ENCODE data around the gene PHACTR4.
"Not testable (repeated sequence)": the region's sequence is repeated elsewhere in the genome, so short reads cannot be mapped to it uniquely, and the experiment has no call there.

Gene PHACTR4

GRCh38 chr1:28501925-28502324 is 132.4 kb downstream of the PHACTR4 start:
- no peak for DNase-seq (ENCODE audit: low spot score)

- DNase-seq (ENCODE audit: low spot score): no peak
These were observed 133.6 kb downstream of the PHACTR4 start for GRCh38 chr1:28503117-28503516.

DNA sequence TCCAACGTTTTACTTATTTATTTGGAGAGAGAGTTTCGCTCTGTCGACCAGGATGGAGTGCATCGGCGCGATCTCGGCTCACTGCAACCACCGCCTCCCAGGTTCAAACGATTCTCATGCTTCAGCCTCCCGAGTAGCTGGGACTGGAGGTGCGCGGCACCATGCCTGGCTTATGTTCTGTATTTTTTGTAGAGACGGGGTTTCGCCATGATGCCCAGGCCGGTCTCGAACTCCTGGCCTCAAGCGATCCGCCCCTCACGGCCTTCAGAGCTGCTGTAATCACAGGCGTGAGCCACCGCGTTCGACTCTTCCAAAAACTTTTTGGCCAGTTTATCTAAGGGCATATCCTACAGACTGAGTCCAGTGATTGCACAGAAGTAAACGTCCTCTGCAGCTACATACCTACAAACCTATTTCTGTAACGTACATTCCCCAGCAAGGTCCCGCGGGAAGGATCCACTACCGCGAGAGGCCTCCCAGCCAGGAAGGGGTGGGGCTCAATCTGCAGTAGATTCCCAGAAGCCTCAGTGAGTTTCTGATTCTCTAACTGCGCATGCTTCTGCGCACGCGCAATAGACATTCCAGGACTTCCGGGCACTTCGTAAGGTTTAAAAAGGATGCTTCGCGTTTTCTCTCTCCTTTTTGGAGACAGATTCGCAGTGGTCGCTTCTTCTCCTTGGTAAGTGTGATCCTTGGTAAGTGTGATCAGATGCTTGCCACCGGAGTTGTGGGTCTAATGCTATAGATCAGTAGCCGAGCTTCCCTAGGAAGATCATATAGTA is 136.1 kb downstream of the PHACTR4 start, which contains the start of gene RCC1:
Gene RCC1, plus strand, starts transcription at position 638 of the 782 bp plus-strand sequence. CDS start 23,824 bp downstream, outside the sequence.
- peak; percentile 97 for DNase-seq (ENCODE audit: low spot score)

DNA sequence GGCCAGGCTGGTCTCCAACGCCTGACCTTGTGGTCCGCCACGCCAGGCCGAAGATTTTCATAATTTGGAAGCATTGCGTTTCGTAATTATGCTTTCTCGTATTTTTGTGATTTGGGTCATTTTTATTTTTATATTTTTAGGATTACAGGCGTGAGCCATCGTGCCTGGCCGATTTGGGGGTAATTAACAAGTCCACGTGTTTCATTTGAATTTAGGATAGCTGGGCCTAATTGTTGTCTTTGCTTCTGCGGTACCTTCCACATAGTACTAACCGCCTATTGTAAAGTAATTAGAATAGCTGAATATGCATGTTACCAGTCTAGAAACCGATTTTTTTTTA is 137.3 kb downstream of the PHACTR4 start:
- DNase-seq (ENCODE audit: low spot score): no peak

GRCh38 chr1:28507247-28507645 is 137.7 kb downstream of the PHACTR4 start:
- no peak for DNase-seq (ENCODE audit: low spot score)

- DNase-seq (ENCODE audit: low spot score): no peak
These were observed 138.3 kb downstream of the PHACTR4 start for GRCh38 chr1:28507646-28508434.

GRCh38 chr1:28508435-28508754 is 138.9 kb downstream of the PHACTR4 start:
- no peak for DNase-seq (ENCODE audit: low spot score)

DNA sequence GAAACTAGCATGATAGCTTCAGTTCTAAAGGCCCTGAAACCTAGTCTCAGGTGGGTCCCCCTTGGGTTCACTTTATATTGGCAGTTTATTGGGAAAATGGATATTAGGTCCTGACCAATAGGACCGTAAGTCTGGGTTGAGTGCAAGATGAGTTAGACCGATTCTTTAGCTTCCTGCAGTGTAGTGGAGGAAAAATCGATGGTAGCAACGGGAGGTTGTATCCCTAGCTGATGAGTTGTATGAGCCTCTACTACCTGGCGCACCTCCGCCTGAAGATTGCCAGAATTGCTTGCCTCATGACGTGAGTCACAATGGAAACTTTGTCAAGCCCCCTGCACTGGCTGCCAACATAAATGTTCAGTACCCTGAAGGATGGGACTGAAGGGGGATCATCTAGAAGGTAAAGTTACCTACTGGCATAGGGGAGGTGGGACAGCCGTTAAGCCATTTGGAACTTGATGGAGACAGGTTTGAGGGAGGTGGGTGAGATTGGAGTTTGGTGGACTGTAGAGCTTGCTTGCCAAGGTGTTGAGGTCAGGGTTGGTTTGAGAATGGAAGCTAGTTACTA is 140.2 kb downstream of the PHACTR4 start:
- DNase-seq (ENCODE audit: low spot score): peak; percentile 13

DNA sequence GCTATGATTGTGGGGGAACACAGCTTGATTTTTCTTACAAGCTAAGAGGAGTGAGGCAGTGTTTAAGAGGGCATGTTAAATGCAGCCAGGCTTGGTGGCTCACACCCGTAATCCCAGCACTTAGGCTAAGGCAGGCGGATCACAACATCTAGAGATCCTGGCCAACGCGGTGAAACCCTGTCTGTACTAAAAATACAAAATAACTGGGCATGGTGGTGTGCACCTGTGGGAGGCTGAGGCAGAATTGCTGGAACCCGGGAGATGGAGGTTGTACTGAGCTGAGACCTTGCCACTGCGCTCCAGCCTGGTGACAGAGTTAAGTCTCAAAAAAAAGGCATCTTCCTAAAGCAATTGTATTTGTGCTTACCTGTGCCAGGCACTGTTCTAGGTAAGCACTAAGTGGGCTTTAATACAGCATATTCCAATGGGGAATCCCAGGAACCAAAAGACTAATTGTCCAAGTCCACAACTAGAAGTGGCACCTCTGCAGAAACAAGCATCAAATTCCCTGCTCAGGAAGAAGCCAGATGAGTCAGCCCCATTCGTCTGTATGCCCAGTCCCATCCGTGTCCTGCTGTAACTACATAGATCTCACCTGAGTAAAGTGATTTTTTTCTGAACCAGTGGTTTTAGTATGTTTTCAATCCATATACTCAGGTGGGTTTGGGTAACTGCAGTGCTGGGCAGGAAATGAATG is 140.9 kb downstream of the PHACTR4 start:
- peak; percentile 12 for DNase-seq (ENCODE audit: low spot score)

DNA sequence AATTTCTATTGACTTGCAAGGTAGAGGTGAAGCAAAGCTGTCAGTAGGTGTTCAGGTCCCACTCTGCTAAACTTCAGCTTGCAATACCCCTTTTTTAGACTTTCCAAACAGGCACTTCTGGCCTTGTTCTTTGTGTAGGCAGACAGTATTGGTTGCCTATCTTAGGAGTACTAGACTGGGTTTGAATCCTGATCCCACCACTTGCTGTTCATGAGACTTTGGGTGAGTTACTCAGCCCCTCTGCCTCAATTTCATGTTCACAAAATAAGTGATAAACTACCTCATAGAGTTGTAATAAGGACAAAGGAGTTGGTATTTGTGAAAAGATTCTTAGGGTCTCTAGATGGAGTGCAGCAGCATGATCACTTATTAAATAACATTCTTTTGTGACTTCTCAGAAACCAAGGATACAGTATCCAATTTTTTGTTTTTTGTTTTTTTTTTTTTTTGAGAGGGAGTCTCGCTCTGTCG is 141.5 kb downstream of the PHACTR4 start:
- no peak for DNase-seq (ENCODE audit: low spot score)

DNA sequence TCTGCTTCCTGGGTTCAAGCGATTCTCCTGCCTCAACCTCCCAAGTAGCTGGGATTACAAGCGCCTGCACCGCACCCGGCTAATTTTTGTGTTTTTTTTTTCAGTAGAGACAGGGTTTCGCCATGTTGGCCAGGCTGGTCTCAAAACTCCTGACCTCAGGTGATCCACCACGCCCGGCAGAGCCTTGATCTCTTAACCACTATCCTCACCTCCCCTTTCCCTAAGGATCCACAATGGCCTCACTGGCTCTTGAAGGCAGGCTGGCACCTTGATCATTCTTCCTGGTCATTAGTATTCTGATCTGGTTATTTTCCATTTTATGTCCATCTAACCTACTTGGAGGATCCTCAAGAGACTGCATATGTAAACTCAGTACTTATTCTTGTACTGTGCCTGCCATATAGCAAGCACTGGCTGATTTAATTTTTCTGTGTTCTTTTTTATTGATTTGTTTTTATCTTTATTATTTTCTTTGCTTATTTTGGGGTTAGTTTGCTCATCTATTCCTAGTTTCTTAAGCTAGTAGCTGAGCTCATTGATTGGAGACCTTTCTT is 142.6 kb downstream of the PHACTR4 start:
- no peak for DNase-seq (ENCODE audit: low spot score)

DNA sequence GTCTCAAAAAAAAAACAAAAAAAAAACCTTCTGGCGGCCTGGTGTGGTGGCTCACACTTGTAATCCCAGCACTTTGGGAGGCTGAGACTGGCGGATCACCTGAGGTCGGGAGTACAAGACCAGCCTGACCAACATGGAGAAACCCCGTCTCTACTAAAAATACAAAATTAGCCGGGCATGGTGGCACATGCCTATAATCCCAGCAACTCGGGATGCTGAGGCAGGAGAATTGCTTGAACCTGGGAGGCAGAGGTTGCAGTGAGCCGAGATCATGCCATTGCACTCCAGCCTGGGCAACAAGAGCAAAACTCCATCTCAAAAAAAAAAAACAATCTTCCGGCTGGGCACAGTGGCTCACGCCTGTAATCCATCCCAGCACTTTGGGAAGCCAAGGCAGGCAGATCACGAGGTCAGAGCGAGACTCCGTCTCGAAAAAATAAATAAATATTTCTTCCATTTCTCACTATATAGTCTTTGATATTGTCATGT is 144.9 kb downstream of the PHACTR4 start:
- DNase-seq (ENCODE audit: low spot score): not testable (repeated sequence)

GRCh38 chr1:28516518-28516956 is 147.0 kb downstream of the PHACTR4 start:
- no peak for DNase-seq (ENCODE audit: low spot score)

GRCh38 chr1:28517649-28517999 is 148.1 kb downstream of the PHACTR4 start:
- DNase-seq (ENCODE audit: low spot score): no peak

DNA sequence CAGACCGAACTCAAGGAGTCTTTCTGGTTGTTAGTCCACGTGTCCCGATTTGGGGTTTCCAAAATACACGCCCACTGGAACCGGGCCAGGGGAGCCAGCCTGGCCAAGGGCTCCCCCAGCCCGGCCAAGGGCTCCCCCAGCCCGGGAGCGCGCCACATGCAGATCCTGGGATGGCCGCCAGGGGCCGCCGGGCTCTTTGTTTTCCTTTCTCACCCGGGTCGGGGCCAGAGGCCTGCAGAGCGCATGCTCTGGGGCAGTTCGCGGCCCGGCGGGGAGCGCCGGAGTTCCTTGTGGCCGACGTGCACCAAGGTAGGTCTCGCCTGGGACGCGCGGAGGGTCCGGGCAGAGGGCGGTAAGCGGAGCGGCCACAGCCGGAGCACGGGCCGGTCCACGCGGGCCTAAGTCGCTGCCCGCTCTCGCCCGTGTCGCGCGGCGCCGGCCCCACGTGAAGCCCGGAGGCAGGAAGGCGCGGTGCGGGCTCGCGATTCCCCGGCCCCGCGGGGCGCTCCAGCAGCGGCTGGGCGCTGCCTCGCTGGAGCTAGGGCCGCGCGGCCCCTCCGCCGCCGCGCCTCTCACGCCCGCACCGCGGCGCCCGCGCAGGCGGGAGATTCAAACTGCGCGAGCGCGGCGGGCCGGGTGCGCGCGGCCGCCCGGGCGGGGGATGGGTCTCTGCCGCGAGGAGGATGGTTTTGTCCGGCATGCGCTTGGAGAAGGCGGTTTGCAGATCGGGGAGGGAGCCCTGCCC is 148.6 kb downstream of the PHACTR4 start:
- DNase-seq (ENCODE audit: low spot score): peak; percentile 89

DNA sequence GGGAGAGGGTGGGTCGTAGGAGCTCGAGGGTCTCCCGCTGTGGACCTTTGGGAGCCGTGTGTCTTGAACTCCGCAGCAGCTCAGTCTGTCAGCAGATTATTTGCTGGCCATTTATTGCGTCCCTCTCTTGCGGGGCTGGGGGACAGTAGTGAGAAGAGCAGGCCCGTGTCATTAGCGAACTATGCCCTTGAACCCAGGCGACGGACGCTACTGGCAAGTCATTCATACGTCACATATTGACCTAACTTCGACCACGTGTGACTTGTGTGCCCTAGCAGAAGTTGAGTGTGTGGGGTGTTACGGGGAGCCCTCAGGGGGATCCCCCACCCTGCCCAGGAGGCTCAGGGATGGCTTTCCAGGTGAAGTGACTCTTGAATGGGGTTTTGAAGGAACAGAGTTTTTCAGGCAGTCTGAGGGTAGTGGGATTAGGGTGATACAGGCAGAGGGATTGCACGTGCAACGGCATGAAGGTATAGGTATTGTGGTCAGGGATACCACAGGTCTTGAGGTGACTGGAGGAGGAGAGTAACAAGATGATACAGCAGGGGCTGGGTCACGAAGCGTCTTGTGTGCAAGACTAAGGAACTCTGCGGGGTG is 149.3 kb downstream of the PHACTR4 start:
- no peak for DNase-seq (ENCODE audit: low spot score)

DNA sequence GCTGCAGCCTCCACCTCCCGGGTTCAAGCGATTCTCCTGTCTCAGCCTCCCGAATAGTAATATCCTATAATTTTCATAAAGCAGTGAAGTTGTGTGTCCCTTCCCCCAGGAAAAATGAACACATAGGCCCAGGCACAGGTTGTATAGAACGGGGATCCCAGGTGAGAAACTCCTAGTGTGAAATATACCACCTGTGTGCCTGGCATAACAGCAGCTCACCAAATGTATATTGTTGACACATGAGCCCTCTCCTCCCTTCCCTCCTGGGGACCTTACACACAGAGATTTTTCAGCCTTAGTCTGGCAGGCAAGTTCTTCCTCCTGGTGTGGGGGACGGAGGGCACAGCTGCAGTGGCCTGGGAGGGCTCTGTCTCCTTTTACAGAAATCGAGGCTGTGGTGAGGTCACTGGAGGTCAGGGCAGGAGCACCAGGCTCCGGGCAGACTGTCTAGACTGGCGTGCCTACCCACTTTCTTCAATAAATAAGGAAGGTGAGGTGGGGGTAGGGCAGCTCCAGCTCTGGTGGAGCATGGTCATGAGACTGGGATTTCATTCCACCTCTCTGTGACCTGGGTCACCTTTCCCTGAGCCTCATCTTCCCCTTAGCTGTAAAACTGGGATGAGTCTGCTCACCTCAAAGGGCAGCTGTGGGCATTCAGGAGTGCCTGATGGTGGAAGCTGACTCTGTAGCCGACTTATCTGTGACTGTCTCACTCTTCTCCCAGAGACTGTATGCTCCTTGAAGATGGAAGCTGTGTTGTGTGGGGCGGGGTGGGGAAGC is 150.6 kb downstream of the PHACTR4 start:
- no peak for DNase-seq (ENCODE audit: low spot score)

- DNase-seq (ENCODE audit: low spot score): not testable (repeated sequence)
These were observed 151.3 kb downstream of the PHACTR4 start for GRCh38 chr1:28520796-28521195.

DNA sequence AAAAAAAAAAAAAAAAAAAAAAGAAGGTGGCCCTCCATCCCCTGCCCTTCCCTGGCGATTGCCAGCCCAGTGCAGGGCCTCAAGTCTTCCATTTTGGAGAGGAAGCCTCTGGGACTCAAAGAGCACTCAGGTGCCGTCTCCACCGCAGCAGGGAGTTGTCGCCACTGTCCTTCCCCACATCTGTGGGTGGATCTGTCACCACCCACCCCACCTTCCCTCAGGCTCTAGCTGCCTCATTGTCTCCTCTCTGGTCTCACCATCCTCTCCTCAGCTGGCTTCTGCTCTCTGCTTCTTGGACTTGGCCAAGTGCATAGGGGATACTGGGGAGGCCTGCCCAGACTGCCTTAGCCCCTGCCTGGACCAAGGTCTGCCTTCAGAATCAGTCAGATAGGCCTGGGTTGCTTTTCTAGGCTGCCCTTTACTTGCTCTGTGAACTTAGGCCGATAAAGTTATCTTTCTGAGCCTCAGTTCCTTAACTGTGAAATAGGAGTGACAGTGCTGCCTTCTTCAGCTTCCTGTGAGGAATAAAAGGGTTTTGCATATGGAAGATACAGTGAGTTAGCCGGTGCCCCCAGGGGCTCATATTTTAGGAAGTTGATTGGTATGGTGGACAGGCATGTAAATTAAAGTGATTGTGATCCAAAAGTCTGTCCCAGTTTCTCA is 152.1 kb downstream of the PHACTR4 start:
- no peak for DNase-seq (ENCODE audit: low spot score)

Measured in CD4-positive, alpha-beta T cell treated with Interleukin-15 for 4 hours (primary cell).